GM18951 (cell line): ENCODE results near the gene UBC.

Experiments used
- POLR2A ChIP-seq: IDR thresholded peaks from 4 replicates; pipeline ENCODE4 v1.6.1; 2011; ENCODE audit warnings: mild to moderate bottlenecking; ENCODE audit not compliant: insufficient read length, insufficient read depth; ENCODE audit errors: extremely low read depth
- in situ Hi-C: fragments of 300-500 bp; cut with MboI; formaldehyde crosslinking; loops from one replicate; pipeline ENCODE4 v1.12.0; 2022; ENCODE audit warnings: low sequenced_read_pairs, mixed read lengths, inconsistent platforms; ENCODE audit not compliant: unreplicated experiment

UBC gene

DNA sequence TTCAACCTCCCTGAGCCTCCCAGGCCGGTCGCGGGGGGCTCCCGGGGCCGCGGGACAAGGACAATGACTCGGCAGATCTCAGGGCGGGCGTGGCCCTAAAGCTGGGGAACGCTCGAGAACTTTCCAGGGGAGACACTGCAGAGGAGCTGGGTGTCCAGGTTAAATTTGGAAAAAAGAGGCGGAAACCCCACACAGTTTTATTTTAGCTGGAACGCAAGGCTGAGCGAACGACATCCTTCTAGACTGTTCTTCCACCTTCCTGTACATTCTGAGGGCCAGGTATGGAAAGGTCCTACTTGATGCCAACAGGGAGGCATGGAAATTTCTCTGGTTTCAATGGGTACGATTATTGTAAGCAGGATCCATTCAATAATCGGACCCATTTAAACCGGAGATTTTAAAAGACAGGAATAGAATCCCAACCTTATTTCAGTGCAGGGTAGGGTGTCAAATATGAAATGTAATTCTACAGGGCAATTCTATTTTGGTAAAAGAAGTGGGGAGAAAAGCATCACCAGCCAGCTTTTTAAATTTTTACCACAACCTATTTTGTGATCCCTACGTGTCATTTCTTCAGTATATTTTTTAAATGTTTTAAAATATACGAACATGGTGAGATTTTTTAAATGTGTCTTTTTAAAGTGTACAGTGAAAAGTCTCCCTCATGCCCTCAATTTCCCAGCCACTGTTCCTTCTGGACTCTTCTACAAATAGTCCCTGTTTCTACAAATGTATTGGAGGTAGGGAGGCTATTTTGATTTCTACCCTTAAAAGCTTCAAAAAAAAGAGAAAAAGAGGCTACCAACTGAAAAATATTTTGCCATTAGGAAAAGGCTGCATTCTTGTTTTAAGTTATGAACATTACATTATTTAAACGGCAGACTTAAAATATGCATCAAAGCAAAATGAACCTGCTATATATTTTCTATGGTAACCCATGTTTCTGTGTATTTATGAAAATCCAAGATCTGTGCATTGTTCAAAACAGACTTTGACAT, 1.1 kb upstream of the UBC start:
- in situ Hi-C loops: loop anchor here (25.0 kb wide), 1 partner anchor 878 kb away; no protein-coding TSS in a partner anchor
- no peak for TF ChIP-seq POLR2A

DNA sequence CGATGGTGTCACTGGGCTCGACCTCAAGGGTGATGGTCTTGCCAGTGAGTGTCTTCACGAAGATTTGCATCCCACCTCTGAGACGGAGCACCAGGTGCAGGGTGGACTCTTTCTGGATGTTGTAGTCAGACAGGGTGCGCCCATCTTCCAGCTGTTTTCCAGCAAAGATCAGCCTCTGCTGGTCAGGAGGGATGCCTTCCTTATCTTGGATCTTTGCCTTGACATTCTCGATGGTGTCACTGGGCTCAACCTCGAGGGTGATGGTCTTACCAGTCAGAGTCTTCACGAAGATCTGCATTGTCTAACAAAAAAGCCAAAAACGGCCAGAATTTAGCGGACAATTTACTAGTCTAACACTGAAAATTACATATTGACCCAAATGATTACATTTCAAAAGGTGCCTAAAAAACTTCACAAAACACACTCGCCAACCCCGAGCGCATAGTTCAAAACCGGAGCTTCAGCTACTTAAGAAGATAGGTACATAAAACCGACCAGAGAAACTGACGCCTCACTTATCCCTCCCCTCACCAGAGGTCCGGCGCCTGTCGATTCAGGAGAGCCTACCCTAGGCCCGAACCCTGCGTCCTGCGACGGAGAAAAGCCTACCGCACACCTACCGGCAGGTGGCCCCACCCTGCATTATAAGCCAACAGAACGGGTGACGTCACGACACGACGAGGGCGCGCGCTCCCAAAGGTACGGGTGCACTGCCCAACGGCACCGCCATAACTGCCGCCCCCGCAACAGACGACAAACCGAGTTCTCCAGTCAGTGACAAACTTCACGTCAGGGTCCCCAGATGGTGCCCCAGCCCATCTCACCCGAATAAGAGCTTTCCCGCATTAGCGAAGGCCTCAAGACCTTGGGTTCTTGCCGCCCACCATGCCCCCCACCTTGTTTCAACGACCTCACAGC, 717 bp downstream of the UBC start:
- in situ Hi-C loops: loop anchor here (25.0 kb wide), 1 partner anchor 876 kb away; no protein-coding TSS in a partner anchor
- no peak for TF ChIP-seq POLR2A

DNA sequence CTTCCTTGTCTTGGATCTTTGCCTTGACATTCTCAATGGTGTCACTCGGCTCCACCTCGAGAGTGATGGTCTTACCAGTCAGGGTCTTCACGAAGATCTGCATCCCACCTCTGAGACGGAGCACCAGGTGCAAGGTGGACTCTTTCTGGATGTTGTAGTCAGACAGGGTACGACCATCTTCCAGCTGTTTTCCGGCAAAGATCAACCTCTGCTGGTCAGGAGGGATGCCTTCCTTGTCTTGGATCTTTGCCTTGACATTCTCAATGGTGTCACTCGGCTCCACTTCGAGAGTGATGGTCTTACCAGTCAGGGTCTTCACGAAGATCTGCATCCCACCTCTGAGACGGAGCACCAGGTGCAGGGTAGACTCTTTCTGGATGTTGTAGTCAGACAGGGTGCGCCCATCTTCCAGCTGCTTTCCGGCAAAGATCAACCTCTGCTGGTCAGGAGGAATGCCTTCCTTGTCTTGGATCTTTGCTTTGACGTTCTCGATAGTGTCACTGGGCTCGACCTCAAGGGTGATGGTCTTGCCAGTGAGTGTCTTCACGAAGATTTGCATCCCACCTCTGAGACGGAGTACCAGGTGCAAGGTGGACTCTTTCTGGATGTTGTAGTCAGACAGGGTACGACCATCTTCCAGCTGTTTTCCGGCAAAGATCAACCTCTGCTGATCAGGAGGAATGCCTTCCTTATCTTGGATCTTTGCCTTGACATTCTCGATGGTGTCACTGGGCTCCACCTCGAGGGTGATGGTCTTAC, 1.7 kb downstream of the UBC start:
- in situ Hi-C loops: loop anchor here (25.0 kb wide), 1 partner anchor 875 kb away; no protein-coding TSS in a partner anchor

DNA sequence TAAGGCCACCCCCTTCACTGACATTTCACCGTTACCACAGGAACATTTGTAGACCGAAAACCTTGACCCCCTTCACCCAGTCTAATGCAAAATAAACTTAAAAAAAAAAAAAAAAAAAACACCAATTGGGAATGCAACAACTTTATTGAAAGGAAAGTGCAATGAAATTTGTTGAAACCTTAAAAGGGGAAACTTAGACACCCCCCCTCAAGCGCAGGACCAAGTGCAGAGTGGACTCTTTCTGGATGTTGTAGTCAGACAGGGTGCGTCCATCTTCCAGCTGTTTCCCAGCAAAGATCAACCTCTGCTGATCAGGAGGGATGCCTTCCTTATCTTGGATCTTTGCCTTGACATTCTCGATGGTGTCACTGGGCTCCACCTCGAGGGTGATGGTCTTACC, 2.9 kb downstream of the UBC start:
- in situ Hi-C loops: loop anchor here (25.0 kb wide), 1 partner anchor 874 kb away; no protein-coding TSS in a partner anchor

DNA sequence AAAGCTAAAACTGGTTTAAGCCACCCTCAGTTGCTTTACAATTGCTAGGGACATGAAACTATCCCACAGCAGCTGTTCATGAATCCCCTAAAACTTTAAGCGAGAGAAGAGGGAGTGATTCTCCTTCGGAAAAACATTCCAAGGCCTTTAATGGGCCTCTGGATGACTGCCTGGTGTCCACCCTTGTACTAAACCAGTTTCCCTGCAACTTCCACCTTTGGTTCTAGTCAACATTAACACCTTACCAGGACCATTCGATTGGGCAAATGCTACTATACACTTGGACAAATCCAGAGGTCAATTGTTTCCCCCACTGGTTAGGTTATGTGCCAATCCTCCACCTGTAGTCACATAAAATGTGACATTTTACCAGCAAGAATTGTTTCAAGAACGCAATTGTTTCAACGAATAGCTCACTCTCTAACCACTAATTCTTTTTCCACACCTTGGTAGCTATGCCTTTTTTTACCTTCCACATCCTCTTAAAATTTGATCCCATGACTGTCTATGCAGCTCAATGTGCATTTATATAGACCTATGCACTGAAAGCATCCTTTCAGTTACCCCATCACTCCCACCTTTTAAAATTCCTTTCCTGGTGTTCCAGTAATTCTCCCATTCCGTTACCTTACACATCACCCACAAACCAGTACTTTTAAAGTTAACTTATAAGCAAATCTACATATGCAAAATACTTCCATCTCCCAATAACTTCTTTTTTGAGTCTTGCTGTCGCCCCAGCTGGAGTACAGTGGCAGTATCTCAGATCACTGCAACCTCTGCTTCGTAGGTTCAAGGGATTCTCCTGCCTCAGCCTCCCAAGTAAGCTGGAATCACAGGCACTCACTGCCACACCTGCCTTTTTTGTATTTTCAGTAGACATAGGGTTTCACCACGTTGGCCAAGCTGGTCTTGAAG, 3.6 kb downstream of the UBC start:
- in situ Hi-C loops: loop anchor here (25.0 kb wide), 1 partner anchor 874 kb away; no protein-coding TSS in a partner anchor
- peak; percentile 8 for TF ChIP-seq POLR2A

DNA sequence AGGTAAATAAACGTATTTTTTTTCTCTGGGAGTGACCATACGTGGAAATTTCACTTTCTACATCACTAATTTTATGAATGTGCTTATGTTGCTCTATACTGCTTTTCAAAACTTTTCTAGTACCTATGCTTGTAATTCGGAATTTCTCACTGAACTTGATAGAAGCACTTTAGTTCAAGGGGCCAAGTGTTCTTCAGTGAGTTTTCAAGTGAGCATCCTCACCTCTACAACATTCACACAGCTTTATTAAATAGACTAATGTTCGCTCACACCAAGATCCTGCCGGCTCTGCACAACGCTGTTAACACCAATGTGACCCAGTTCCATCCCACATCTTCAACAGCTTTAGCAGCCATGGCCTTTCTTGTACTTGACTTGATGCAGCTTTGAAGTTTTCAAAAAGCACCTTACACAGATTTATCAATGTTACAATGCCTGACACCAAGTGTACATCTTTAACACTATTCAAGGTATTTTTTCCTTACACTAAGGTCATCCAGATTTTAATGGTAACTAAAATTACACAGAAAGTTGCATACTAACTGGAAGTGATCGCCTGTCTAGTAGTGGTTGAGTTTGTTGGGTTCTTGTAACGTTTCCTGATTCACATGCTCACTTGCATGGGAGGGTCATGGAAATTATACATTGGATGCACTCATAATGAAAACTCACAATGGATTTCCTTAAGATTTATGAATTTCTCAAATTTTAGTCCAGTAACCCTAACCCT, 4.5 kb downstream of the UBC start:
- in situ Hi-C loops: loop anchor here (10.0 to 25.0 kb wide), 2 partner anchors 135 to 873 kb away; no protein-coding TSS in a partner anchor
- TF ChIP-seq POLR2A: peak; percentile 27

DNA sequence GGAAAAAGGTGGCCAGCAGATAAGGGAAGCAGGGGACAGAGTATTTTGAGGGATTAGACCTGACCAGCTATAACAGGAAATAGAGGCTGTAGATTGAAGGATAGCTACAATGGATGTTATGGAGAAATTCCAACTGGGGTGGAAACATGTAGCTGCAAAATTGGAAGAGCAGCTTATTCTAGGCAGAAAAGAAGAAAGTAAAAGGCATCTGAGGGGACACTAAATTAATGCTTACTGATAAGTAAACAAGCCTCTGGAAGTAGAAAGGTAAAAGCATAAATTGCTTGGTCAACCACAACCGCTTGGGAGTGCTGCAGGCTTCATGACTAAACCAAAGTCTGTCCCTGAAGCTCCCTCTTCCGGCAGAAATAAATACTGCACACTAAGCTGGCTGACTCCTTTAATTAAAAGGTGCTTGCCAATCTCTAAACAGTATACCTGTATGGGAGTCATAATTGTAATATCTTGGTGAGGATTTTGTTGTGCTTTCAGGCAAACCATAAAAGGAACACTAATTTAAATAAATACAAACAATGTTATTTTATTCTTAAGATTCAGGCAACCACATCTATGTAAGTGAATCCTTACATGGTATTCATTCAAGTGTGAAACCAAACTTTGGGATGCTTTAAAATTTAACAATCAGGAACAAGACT, 7.7 kb downstream of the UBC start:
- no peak for TF ChIP-seq POLR2A

DNA sequence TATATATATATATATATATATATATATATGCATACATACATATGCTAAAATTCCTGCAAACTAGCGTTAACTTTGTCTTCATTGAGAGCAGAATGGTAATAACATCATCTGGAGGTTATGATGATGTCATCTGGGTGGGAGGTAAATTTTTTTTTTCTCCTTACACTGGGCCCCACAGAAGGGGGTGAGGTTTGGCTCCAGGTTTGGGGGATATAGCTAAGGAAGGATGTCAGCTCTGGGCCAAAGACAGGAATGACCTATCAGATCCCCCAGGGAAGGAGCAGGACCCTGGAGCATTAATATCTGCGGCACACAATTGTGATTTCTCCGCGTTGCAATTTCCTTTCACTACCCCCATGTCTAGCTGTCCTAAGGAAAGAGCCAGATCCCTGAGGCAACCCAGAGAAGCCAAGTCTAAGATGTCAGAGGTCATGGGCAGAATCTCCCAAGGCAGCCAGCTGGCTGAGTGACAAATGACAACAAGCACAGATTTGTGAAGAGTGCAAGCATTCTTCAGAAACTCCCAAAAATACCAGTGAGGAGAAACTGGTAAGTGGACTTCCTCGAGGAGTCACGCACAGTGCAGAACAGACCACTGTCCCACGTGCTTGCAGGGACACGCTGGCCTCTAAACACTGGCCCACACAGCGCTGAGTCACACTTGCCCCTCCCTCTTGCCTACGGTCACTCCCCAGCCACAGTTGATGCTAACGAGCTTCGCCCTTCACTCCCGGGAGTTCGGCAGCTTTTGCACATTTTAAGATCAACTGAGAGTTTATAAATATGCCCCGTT, 9.9 kb downstream of the UBC start:
- TF ChIP-seq POLR2A: no peak
- in situ Hi-C loops: loop anchor here (10.0 to 25.0 kb wide), 2 partner anchors 130 to 867 kb away; no protein-coding TSS in a partner anchor

More for the DNA sequence above, 7.7 kb downstream of the UBC start:
- in situ Hi-C loops: loop anchor here (10.0 to 25.0 kb wide), 2 partner anchors 132 to 869 kb away; no protein-coding TSS in a partner anchor

DNA sequence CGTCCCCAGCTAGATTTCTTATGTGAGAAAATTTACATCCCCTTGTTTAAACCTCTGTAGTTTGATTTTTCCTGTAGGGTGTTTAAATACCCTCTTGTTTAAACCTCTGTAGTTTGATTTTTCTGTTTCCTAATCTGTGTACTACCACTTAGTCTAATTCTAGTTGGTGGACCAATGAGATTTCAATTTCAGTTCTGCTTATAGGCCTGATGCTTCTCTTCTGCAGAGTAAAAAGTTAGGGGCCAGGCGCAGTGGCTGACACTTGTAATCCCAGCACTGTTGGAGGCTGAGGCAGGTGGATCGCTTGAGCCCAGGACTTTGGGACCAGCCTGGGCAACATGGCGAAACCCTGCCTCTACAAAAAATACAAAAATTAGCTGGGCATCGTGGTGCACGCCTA, 11.5 kb downstream of the UBC start:
- TF ChIP-seq POLR2A: no peak
- in situ Hi-C loops: loop anchor here (10.0 to 25.0 kb wide), 2 partner anchors 128 to 866 kb away; no protein-coding TSS in a partner anchor

DNA sequence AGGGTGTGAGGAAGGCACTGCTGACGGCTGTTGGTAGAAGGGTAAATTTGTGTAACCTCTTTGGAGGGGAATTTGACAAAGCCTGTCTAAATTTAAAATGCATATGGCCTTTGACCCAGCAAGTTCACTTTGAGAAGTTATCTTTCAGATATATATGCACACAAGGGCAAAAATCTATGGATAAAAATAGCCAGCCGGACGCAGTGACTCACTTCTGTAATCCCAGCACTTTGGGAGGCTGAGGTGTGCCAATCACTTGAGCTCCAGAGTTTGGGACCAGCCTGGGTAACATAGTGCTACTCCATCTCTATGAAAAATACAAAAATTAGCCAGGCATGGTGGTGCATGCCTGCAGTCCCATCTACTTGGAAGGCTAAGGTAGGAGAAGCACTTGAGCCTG, 13.4 kb downstream of the UBC start:
- no peak for TF ChIP-seq POLR2A
- in situ Hi-C loops: loop anchor here (10.0 to 25.0 kb wide), 2 partner anchors 126 to 864 kb away; no protein-coding TSS in a partner anchor

DNA sequence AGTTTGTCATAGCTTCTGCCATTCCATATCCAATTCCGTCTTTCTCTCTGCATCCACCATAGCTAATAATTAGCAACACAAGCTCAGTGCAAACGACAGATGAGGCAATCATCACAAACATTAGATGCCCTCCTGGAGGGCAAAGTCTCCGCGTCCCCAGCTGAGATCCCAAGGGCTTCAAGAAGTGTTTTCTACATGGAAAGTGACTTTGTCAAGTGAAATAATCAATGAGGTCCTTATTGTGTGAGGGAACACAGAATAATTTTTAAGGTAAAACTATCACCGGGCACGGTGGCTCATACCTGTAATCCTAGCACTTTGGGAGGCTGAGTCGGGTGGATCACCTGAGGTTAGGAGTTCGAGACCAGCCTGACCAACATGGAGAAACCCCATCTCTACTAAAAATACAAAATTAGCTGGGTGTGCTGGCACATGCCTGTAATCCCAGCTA, 14.1 kb downstream of the UBC start:
- in situ Hi-C loops: loop anchor here (10.0 to 25.0 kb wide), 2 partner anchors 126 to 863 kb away; no protein-coding TSS in a partner anchor
